Spinal cord (tissue), 10 donors: Measurements from ENCODE around the gene NR2C1. TPM values are rescaled to one million over a fixed set of nuclear protein-coding genes. Genes with fewer than 3 reads are reported as not detected.

Source experiments
- DNase-seq, 6 donors: peaks; one replicate each; pipeline versions ENCODE4 v3.0.0 to v3.0.0-alpha.2; 2013 to 2015; ENCODE audit warnings: low spot score in 6 of 6, low read depth in 4 of 6
- H3K27ac ChIP-seq: one replicate; pipeline ENCODE4 v1.5.1; 2013; ENCODE audit warnings: low read depth, low read length, control low read depth
- H3K27me3 ChIP-seq: one replicate; pipeline ENCODE4 v1.6.1; 2013; ENCODE audit warnings: low read length; ENCODE audit not compliant: control insufficient read depth, insufficient read depth
- H3K36me3 ChIP-seq: one replicate; pipeline ENCODE4 v1.6.1; 2013; ENCODE audit warnings: low read length; ENCODE audit not compliant: control insufficient read depth, insufficient read depth
- H3K4me1 ChIP-seq: one replicate; pipeline ENCODE4 v1.6.1; 2013; ENCODE audit warnings: low read length; ENCODE audit not compliant: control insufficient read depth, insufficient read depth
- H3K4me3 ChIP-seq: one replicate; pipeline ENCODE4 v1.5.1; 2013; ENCODE audit warnings: low read depth, low read length, control low read depth
- H3K9me3 ChIP-seq: one replicate; pipeline ENCODE4 v1.6.1; 2013; ENCODE audit warnings: low read length; ENCODE audit not compliant: control insufficient read depth, insufficient read depth
- WGBS: methylation state at CpG from one replicate; pipeline ENCODE4 v1.1.5; 2013; ENCODE audit warnings: missing lambda C conversion rate; ENCODE audit not compliant: insufficient coverage; 5-methylcytosine and 5-hydroxymethylcytosine counted together
- polyA plus RNA-seq, 2 donors: library from polyadenylated mRNA; unstranded; fragments of 120-200 nt; gene quantifications; one replicate each; pipeline ENCODE4 v1.2.1, GENCODE V29; 2013; ENCODE audit not compliant: insufficient read length in 2 of 2
- total RNA-seq, 2 donors: library from RNA; depleted of rRNA in 1 of 2; stranded (reverse); fragments of 120-200 nt in 1 of 2; fragments of >200 nt in 1 of 2; gene quantifications; one replicate each; pipeline versions ENCODE4 v1.2.3 to v1.2.4, GENCODE V29; 2013 to 2014
- donor health status: healthy.

NR2C1 gene
- total and polyA plus RNA-seq, 4 donors = 50.6 to 76.1 (median 69.2) TPM

DNA sequence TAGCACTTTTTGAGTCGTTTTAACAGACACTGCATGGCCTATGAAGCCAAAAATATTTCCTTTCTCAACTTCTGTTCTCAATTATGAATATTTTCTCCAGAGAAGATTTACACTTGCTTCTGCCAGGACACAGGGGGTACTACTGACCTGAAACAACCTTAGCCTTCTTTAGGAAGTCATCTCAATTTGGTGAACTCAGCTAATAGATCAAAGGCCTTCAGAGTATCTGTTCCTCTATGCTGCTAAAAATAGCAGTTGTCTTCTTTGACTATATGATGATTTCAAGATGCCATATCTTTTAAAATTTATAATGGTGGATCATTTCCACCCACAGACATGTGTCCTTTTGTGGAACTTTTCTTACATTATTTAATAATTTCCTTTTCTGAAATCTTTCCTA lies 55.9 kb downstream of the NR2C1 start:
- Histone ChIP-seq H3K4me1 (no peaks in the 10 kb centered on the region), H3K9me3 (no peaks in the 10 kb centered on the region), H3K36me3 (no peaks in the 10 kb centered on the region), H3K4me3 (no peak overlapping the region), H3K27me3 (no peaks in the 10 kb centered on the region), H3K27ac (no peak overlapping the region)
- DNase-seq = no peak
- WGBS = no CpG with 5 or more reads among the region's 1 CpG

DNA sequence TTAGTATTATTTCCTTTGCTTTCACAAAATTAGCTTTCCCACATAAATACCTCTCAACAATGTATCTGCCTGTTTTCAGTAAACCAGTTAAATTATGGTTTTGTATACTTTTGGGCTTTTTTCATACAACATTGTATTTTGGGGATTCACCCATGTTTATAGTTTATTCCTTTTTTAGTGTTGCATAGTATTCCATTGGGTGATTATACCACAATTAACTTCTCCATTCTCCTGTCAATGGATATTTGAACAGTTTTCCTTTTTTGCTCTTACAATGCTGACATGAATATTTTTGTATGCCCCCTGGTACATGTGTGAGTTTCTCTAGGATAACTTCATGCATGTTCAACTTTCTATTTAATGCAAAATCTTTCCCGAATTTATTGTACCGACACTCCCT lies 57.3 kb downstream of the NR2C1 start:
- no CpG with 5 or more reads among the region's 2 CpGs for WGBS
- no peak overlapping the region for H3K4me3 ChIP-seq
- no peaks in the 10 kb centered on the region for H3K36me3 ChIP-seq
- no peaks in the 10 kb centered on the region for H3K9me3 ChIP-seq
- no peaks in the 10 kb centered on the region for H3K4me1 ChIP-seq
- DNase-seq = no peak
- no peak overlapping the region for H3K27ac ChIP-seq
- H3K27me3 ChIP-seq = no peaks in the 10 kb centered on the region

DNA sequence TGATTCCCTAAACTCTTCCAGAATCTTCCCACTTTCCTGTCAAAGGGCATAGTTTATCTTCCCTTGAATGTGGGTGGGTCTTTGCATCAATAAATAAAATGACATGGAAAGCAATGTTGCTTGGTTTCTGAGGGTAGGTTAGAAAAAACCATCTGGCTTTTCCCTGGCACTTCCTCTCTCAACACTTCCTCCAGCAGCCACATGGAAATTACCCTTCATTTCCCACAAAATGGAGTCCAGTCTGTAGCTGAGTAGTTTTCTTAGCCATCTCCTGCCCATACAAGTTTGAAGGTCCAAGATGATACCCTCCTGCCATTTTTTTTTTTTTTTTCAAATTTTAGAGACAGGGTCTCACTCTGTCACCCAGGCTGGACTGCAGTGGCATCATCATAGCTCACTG lies 58.9 kb downstream of the NR2C1 start:
- no peak overlapping the region for H3K4me3 ChIP-seq

DNA sequence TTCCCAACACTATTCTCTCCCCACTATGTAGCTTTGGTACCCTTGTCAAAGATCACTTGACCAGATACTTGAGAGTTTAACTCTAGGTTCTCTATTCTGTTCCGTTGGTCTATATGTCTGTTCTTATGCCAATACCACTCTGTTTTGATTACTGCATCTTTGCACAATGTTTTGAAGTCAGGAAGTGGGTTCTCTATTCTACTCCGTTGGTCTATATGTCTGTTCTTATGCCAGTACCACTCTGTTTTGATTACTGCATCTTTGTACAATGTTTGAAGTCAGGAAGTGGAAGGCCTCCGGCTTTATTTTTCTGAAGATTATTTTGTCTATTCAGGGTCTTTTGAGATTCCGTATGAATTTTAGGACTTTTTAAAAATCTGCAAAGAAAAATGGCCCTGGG lies 67.2 kb downstream of the NR2C1 start:
- DNase-seq = no peak
- Histone ChIP-seq H3K36me3 (peaks cover 8% of the 10 kb centered on the region), H3K4me3 (no peak overlapping the region), H3K4me1 (peaks cover 8% of the 10 kb centered on the region), H3K9me3 (peaks cover 1% of the 10 kb centered on the region), H3K27ac (no peak overlapping the region), H3K27me3 (no peaks in the 10 kb centered on the region)
- WGBS = 50% methylated on average over 1 of the region's 4 CpGs

More for the DNA sequence above, 58.9 kb downstream of the NR2C1 start:
- no peak for DNase-seq
- Histone ChIP-seq H3K27ac (no peak overlapping the region), H3K36me3 (no peaks in the 10 kb centered on the region), H3K4me1 (no peaks in the 10 kb centered on the region), H3K27me3 (no peaks in the 10 kb centered on the region), H3K9me3 (no peaks in the 10 kb centered on the region)

DNA sequence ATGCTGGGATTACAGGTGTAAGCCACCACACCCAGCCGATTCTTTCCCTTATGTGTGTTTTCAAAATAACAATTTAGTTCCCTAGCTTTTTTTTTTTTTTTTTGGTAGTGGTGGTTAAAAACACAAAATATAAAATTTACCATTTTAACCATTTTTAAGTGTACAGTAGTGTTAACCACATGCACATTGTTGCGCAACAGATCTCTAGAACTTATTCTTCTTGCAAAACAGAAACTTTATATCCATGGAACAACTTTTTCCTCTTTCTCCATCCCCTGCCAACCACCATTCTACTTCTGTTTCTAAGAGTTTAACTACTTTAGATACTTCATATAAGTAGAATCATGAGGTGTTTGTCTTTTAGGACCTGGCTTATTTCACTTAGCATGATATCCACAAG lies 68.8 kb downstream of the NR2C1 start:
- peaks cover 11% of the 10 kb centered on the region for H3K4me1 ChIP-seq
- peaks cover 12% of the 10 kb centered on the region for H3K36me3 ChIP-seq
- H3K27me3 ChIP-seq = no peaks in the 10 kb centered on the region
- H3K27ac ChIP-seq = no peak overlapping the region
- no peak overlapping the region for H3K4me3 ChIP-seq
- DNase-seq = no peak
- WGBS = no CpG with 5 or more reads among the region's 2 CpGs
- H3K9me3 ChIP-seq = peaks cover 1% of the 10 kb centered on the region

DNA sequence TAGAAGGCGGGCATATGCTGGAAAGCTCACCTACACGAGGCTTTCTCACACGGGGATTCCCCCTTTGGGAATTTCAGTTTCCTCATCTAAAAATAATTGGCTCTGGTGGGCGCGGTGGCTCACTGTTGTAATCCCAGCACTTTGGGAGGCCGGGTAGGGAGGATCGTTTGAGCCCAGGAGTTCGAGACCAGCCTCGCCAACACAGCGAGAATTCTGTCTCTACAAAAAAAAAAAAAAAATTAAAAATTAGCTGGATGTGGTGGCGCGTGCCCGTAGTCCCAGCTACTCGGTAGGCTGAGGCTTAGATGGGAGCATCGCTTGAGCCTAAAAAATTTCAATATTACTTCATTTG lies 69.5 kb downstream of the NR2C1 start:
- Histone ChIP-seq H3K27me3 (no peaks in the 10 kb centered on the region), H3K36me3 (peaks cover 12% of the 10 kb centered on the region)
- WGBS = 5% methylated on average over 3 of the region's 15 CpGs

DNA sequence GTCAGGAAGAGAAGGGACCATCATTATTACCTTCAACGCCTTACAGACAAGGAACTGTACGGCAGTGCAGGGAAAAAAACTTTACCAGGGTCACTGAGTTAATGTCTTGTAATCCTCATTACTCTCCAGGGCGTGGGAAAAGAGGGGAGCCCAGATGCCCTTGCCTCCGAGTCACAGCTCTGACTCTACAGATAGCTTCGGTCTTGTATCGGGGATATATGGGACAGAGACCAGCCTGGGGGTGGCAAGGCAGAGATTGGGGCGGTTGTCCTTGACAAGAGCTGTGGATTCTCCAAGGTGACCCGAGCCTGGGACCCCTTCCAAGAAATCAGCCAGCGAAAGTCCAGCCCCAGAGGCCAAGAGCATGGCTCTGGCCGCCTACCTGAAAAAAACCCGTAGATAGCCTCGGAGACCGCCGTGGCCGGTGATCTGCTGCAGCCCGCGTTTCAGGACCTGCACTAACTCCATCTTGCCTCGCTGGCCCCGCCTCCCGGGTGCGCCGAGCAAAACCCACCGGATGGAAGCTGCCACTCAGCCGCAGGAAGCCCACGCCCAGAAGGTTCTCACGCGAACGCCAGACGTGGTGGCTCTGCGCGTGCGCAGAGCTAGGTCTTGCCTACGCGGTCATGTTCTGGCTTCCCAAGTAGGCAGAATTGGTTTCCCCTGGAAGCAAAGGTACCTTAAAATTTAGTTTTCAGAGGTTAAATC lies 70.1 kb downstream of the NR2C1 start, which contains the start of gene NDUFA12:
NDUFA12 (minus strand) TSS at position 485 of the 708 bp plus-strand sequence; CDS start at position 468, 17 bp downstream.
- WGBS = under 1% methylated on average over 30 of the region's 34 CpGs

More for the DNA sequence above, 69.5 kb downstream of the NR2C1 start:
- Histone ChIP-seq H3K4me1 (peaks cover 11% of the 10 kb centered on the region), H3K27ac (peak overlapping the region; percentile 91), H3K4me3 (peak overlapping the region; percentile 92), H3K9me3 (peaks cover 1% of the 10 kb centered on the region)
- DNase-seq = no peak

DNA sequence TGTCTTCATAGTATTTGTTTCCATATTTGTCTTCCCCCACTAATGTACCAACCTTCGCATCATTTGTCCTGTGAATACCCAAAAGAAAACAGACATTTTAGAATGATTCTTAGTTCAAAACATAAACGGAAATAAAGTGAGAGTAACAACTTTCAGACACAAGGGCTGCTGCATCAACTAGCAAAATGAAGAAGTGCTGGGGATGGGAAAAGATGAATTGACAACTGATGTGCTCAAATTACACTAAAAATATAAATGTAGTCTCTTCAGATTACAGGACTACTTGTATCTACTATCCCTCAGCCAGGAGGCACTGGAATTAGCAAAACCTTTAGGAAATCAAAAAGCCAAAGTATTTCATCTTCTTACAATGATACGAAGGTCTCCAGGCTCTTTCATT lies 70.7 kb downstream of the NR2C1 start:
- no peaks in the 10 kb centered on the region for H3K9me3 ChIP-seq
- peak in 1 of 6 donors; percentile 2 for DNase-seq
- H3K27me3 ChIP-seq = no peaks in the 10 kb centered on the region
- peaks cover 11% of the 10 kb centered on the region for H3K4me1 ChIP-seq
- peak overlapping the region; percentile 91 for H3K27ac ChIP-seq
- H3K4me3 ChIP-seq = peak overlapping the region; percentile 92
- WGBS = no CpG with 5 or more reads among the region's 3 CpGs
- peaks cover 12% of the 10 kb centered on the region for H3K36me3 ChIP-seq

More for the DNA sequence above, 70.1 kb downstream of the NR2C1 start, which contains the start of gene NDUFA12:
- H3K27ac ChIP-seq = peak within 1 kb of the TSS; percentile 91
- peaks cover 11% of the 10 kb centered on the region for H3K4me1 ChIP-seq
- peaks cover under 1% of the 10 kb centered on the region for H3K9me3 ChIP-seq
- peak; percentile 81 to 99 (median 92) for DNase-seq
- H3K4me3 ChIP-seq = peak within 1 kb of the TSS; percentile 92
- peaks cover 12% of the 10 kb centered on the region for H3K36me3 ChIP-seq
- no peaks in the 10 kb centered on the region for H3K27me3 ChIP-seq

DNA sequence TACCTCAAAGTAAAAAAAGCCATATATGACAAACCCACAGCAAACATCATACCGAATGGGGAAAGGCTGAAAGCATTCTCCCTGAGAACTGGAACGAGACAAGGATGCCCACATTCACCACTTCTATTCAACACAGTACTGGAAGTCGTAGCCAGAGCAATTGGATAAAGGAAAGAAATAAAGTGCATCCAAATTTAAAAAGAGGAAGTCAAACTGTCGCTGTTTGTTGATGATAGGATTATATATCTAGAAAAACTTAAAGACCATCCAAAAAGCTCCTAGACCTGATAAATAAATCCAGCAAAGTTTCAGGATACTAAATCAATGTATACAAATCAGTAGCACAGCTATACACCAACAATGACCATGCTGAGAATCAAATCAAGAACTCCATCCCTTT lies 75.1 kb downstream of the NR2C1 start:
- Histone ChIP-seq H3K36me3 (peaks cover 23% of the 10 kb centered on the region), H3K27ac (no peak overlapping the region), H3K4me1 (peaks cover 6% of the 10 kb centered on the region), H3K27me3 (no peaks in the 10 kb centered on the region), H3K4me3 (no peak overlapping the region), H3K9me3 (no peaks in the 10 kb centered on the region)
- DNase-seq = no peak
- WGBS = no CpG with 5 or more reads among the region's 4 CpGs

DNA sequence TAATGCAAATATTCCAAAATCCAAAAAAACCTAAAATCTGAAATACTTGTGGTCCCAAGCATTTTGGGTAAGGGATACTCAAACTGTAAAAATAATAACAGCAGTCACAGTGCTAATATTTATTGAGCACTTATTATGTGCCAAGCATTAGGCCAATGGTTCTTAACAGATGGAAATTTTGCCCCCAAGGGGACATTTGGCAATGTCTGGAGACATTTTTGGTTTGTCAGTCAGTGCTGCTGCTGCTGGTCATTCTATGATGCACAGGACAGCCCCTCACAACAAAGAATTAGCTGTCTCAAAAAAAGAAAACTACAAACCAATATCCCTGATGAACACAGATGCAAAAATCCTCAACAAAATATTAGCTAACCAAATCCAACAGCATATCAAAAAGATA lies 75.7 kb downstream of the NR2C1 start:
- no peak for DNase-seq
- Histone ChIP-seq H3K9me3 (no peaks in the 10 kb centered on the region), H3K4me1 (peaks cover 6% of the 10 kb centered on the region), H3K27me3 (no peaks in the 10 kb centered on the region), H3K4me3 (no peak overlapping the region), H3K27ac (no peak overlapping the region), H3K36me3 (peaks cover 23% of the 10 kb centered on the region)
